IMR-90 (cell line): ENCODE results near the gene SUDS3. TPM values are rescaled to one million over a fixed set of nuclear protein-coding genes. Genes with fewer than 3 reads are reported as not detected.

Experiments used
- ATAC-seq: fragments of 200-7000 bp; cut with Tn5 transposase; 2 replicates; pipeline ENCODE4 v1.9.1; 2020; ENCODE audit warnings: low read depth, mild to moderate bottlenecking, moderate library complexity
- BruUV-seq: library from RNA; stranded (reverse); fragments of 400-500 nt; replicated peaks from 2 replicates; lab custom pipeline; 2021; lab: Mats Ljungman, UMichigan
- CTCF ChIA-PET: fragments of 300-600 bp; formaldehyde crosslinking; extraction: SDS; loops from one replicate; lab custom pipeline; 2021; ENCODE audit warnings: antibody characterized with exemption; lab: Yijun Ruan, JAX
- POLR2A ChIA-PET: fragments of 300-600 bp; sonication (Branson Sonifier 250); formaldehyde crosslinking; loops from one replicate; lab custom pipeline; 2022; ENCODE audit warnings: antibody characterized with exemption; ENCODE audit not compliant: unreplicated experiment; lab: Charles Lee
- DNase-seq: peaks from one replicate; pipeline ENCODE4 v3.0.0; 2013
- H2AFZ ChIP-seq: replicated peaks from 2 replicates; pipeline ENCODE3; 2013; ENCODE audit warnings: low read length, mild to moderate bottlenecking; ENCODE audit not compliant: poor library complexity
- H2AK5ac ChIP-seq: 2 replicates; pipeline ENCODE4 v1.6.1; 2013; ENCODE audit warnings: low read depth, low read length, inconsistent platforms
- H2AK9ac ChIP-seq: replicated peaks from 2 replicates; pipeline ENCODE3; 2013; ENCODE audit warnings: mild to moderate bottlenecking, low read depth, low read length, moderate library complexity; ENCODE audit not compliant: poor library complexity
- H2BK120ac ChIP-seq: 2 replicates; pipeline ENCODE4 v1.6.1; 2013; ENCODE audit warnings: low read depth, low read length, inconsistent platforms
- H2BK15ac ChIP-seq: 3 replicates; pipeline ENCODE4 v1.6.1; 2013; ENCODE audit warnings: low read depth, low read length, inconsistent platforms
- H2BK20ac ChIP-seq: 2 replicates; pipeline ENCODE4 v1.6.1; 2013; ENCODE audit warnings: low read depth, mild to moderate bottlenecking, inconsistent platforms, low read length, moderate library complexity
- H2BK5ac ChIP-seq: 2 replicates; pipeline ENCODE4 v1.6.1; 2013; ENCODE audit warnings: mild to moderate bottlenecking, low read depth, low read length, inconsistent platforms; ENCODE audit not compliant: poor library complexity, severe bottlenecking
- H3K14ac ChIP-seq: replicated peaks from 2 replicates; pipeline ENCODE4 v1.6.1; 2013; ENCODE audit warnings: low read depth, low read length, inconsistent platforms
- H3K18ac ChIP-seq: 2 replicates; pipeline ENCODE4 v1.6.1; 2013; ENCODE audit warnings: low read depth, low read length, control low read depth
- H3K23ac ChIP-seq: 2 replicates; pipeline ENCODE4 v1.6.1; 2013; ENCODE audit warnings: low read depth, low read length, inconsistent platforms
- H3K27ac ChIP-seq: 2 replicates; pipeline ENCODE4 v1.5.1; 2013; ENCODE audit warnings: mild to moderate bottlenecking, control low read depth, low read length; ENCODE audit not compliant: insufficient read depth
- H3K27me3 ChIP-seq: 2 replicates; pipeline ENCODE4 v1.6.1; 2013; ENCODE audit warnings: low read length; ENCODE audit not compliant: control insufficient read depth, insufficient read depth
- H3K36me3 ChIP-seq: 2 replicates; pipeline ENCODE4 v1.6.1; 2013; ENCODE audit warnings: low read length, mixed read lengths; ENCODE audit not compliant: control insufficient read depth, insufficient read depth
- H3K4ac ChIP-seq: 2 replicates; pipeline ENCODE4 v1.6.1; 2013; ENCODE audit warnings: low read depth, low read length, inconsistent platforms
- H3K4me1 ChIP-seq: 2 replicates; pipeline ENCODE4 v1.6.1; 2013; ENCODE audit warnings: low read length, mixed read lengths; ENCODE audit not compliant: control insufficient read depth, insufficient read depth
- H3K4me2 ChIP-seq: 2 replicates; pipeline ENCODE4 v1.6.1; 2013; ENCODE audit warnings: low read depth, mild to moderate bottlenecking, control low read depth, low read length, moderate library complexity
- H3K4me3 ChIP-seq: 2 replicates; pipeline ENCODE4 v1.5.1; 2013; ENCODE audit warnings: low read depth, mild to moderate bottlenecking, control low read depth, low read length, moderate library complexity; ENCODE audit not compliant: insufficient read depth
- H3K56ac ChIP-seq: 2 replicates; pipeline ENCODE4 v1.6.1; 2013; ENCODE audit warnings: low read length, inconsistent platforms; ENCODE audit not compliant: insufficient read depth; ENCODE audit errors: extremely low read depth
- H3K79me1 ChIP-seq, 2 experiments: 2 replicates each; pipeline ENCODE4 v1.6.1; 2013; ENCODE audit warnings: low read length in 2 of 2, inconsistent platforms in 1 of 2, low read depth in 1 of 2
- H3K9ac ChIP-seq: 2 replicates; pipeline ENCODE4 v1.6.1; 2013; ENCODE audit warnings: low read depth, low read length, control low read depth
- H3K9me1 ChIP-seq: 2 replicates; pipeline ENCODE4 v1.6.1; 2013; ENCODE audit warnings: low read length, inconsistent platforms; ENCODE audit not compliant: insufficient read depth
- H3K9me3 ChIP-seq: 2 replicates; pipeline ENCODE4 v1.6.1; 2013; ENCODE audit warnings: low read length; ENCODE audit not compliant: control insufficient read depth, insufficient read depth
- H4K20me1 ChIP-seq: 2 replicates; pipeline ENCODE4 v1.6.1; 2013; ENCODE audit warnings: low read length, inconsistent platforms; ENCODE audit not compliant: insufficient read depth
- H4K5ac ChIP-seq: 2 replicates; pipeline ENCODE4 v1.6.1; 2013; ENCODE audit warnings: mild to moderate bottlenecking, low read depth, low read length, control low read depth
- H4K8ac ChIP-seq, 2 experiments: 2 replicates each; pipeline ENCODE4 v1.6.1; 2013; ENCODE audit warnings: low read depth in 2 of 2, low read length in 2 of 2, control low read depth in 1 of 2, inconsistent platforms in 1 of 2
- H4K91ac ChIP-seq: 2 replicates; pipeline ENCODE4 v1.6.1; 2013; ENCODE audit warnings: low read depth, low read length, inconsistent platforms; ENCODE audit not compliant: insufficient read depth
- CTCF ChIP-seq: conservative IDR thresholded peaks from 2 replicates; pipeline ENCODE4 v1.5.1; 2012; ENCODE audit warnings: mild to moderate bottlenecking, low read depth, low read length, improper control_type of control experiment
- NFE2L2 ChIP-seq: fragments of 150-350 bp; IDR thresholded peaks from 2 replicates; pipeline ENCODE4 v1.6.1; 2016; ENCODE audit warnings: low read depth, mild to moderate bottlenecking, low read length
- RAD21 ChIP-seq: IDR thresholded peaks from 2 replicates; pipeline ENCODE4 v1.6.1; 2012; ENCODE audit warnings: low read length, improper control_type of control experiment
- RFX5 ChIP-seq: IDR thresholded peaks from 2 replicates; pipeline ENCODE4 v1.8.0; 2012; ENCODE audit warnings: low read depth, mild to moderate bottlenecking, low read length, moderate library complexity
- WGBS, 2 experiments: methylation state at CpG; one replicate each; pipeline versions ENCODE4 v1.1.5 to v1.1.7; 2013; ENCODE audit warnings: missing lambda C conversion rate in 2 of 2; ENCODE audit not compliant: insufficient read length in 1 of 2; ENCODE audit errors: extremely low coverage in 2 of 2; 5-methylcytosine and 5-hydroxymethylcytosine counted together
- dilution Hi-C: fragments of 300-500 bp; cut with HindIII; formaldehyde crosslinking; loops from one replicate; pipeline ENCODE4 v1.14.3; 2018; ENCODE audit warnings: low sequenced_read_pairs; ENCODE audit not compliant: unreplicated experiment
- in situ Hi-C: fragments of 300-500 bp; cut with MboI; formaldehyde crosslinking; loops from 3 replicates; pipeline ENCODE4 v1.14.3; 2019; ENCODE audit warnings: low sequenced_read_pairs, inconsistent platforms, mixed read lengths
- intact Hi-C: fragments of 100-400 bp; cut with micrococcal nuclease; formaldehyde crosslinking; loops from 2 replicates; pipeline ENCODE4 v1.10.0; 2022
- polyA plus RNA-seq, 3 experiments: library from polyadenylated mRNA; depleted of rRNA; stranded (reverse); fragments of >200 nt; gene quantifications; 2 replicates each; pipeline ENCODE4 v1.2.3, GENCODE V29; 2012; ENCODE audit warnings: low replicate concordance in 1 of 3
- total RNA-seq: library from RNA; depleted of rRNA; stranded (reverse); fragments of >200 nt; gene quantifications from 2 replicates; pipeline ENCODE4 v1.2.3, GENCODE V29; 2012

The SUDS3 gene
- total and polyA plus RNA-seq, 2 of the 4 experiments (the other 2 are of a cell fraction), result 13.4 to 13.8 TPM

GRCh38 chr12:118373616-118374015 is 2.7 kb upstream of the SUDS3 start:
- peaks cover 1% of the 10 kb centered on the region; the same call in 1 of the 2 replicates for H3K4me1 ChIP-seq
- ATAC-seq (no peak), DNase-seq (no peak)
- no peak overlapping the region for H3K56ac ChIP-seq
- ChIA-PET CTCF (no interaction called here), POLR2A (no interaction called here)
- WGBS, 2 experiments, result no CpG with 5 or more reads among the region's 5 CpGs
- H3K4me2 ChIP-seq, result peak overlapping the region; percentile 70
- no peak overlapping the region for H2BK120ac ChIP-seq
- H3K14ac ChIP-seq, result 0 out of 2 replicates have a peak overlapping the region, but pooled peaks have one; percentile 4
- H3K9me3 ChIP-seq, result no peaks in the 10 kb centered on the region
- H4K5ac ChIP-seq, result peak overlapping the region; percentile 75
- no peak overlapping the region for H2AFZ ChIP-seq
- H3K9ac ChIP-seq, result peak overlapping the region; percentile 70; the same call in 1 of the 2 replicates
- H3K4ac ChIP-seq, result 0 out of 2 replicates have a peak overlapping the region, but pooled peaks have one; percentile 26
- H4K20me1 ChIP-seq, result peaks cover 8% of the 10 kb centered on the region
- no peaks in the 10 kb centered on the region for H3K36me3 ChIP-seq
- peaks cover 3 to 22% of the 10 kb centered on the region in 2 experiments; a peak in 3 of 4 replicates for H3K79me1 ChIP-seq
- H4K91ac ChIP-seq, result no peak overlapping the region
- intact Hi-C loops, result loop anchor here (1.0 to 5.0 kb wide), 2 partner anchors 41 to 249 kb away; no protein-coding TSS in a partner anchor
- H3K27me3 ChIP-seq, result no peaks in the 10 kb centered on the region
- no peak overlapping the region for H2BK20ac ChIP-seq
- peak overlapping the region; percentile 59 for H2AK5ac ChIP-seq
- H4K8ac ChIP-seq, result peak overlapping the region; percentile 73 to 82
- TF ChIP-seq CTCF, result no peak
- no peak for TF ChIP-seq RFX5
- no peak for TF ChIP-seq RAD21
- no peak for TF ChIP-seq NFE2L2
- no peak overlapping the region for H3K23ac ChIP-seq
- no peak overlapping the region for H2BK5ac ChIP-seq
- H2BK15ac ChIP-seq, result no peak overlapping the region
- no peak overlapping the region for H3K27ac ChIP-seq
- no TSS peak for BruUV-seq
- no peak overlapping the region for H3K18ac ChIP-seq
- H3K4me3 ChIP-seq, result peak overlapping the region; percentile 66; the same call in 1 of the 2 replicates
- no peak overlapping the region for H2AK9ac ChIP-seq
- in situ Hi-C loops, result loop anchor here (5.0 to 25.0 kb wide), 2 partner anchors 191 to 1739 kb away; partner anchors contain the start of gene RAB35
- dilution Hi-C loops, result no loop called here
- H3K9me1 ChIP-seq, result no peaks in the 10 kb centered on the region
